ENCODE data around the gene DSCAML1.

- no peak for TF ChIP-seq CTCF (IDR thresholded peaks at IDR 0.05)
- no peak for TF ChIP-seq POLR2A (IDR thresholded peaks at IDR 0.05)
Observed at GRCh38 chr11:117673602-117674001, 123.4 kb downstream of the DSCAML1 start.

All from testis (tissue), 2 donors.